Measurements from ENCODE around the gene GPATCH11. TPM values are rescaled to one million over a fixed set of nuclear protein-coding genes. Genes with fewer than 3 reads are reported as not detected.

The GPATCH11 gene
- total RNA-seq, 2 experiments from 2014 or later: 12.6 to 13.0 TPM

DNA sequence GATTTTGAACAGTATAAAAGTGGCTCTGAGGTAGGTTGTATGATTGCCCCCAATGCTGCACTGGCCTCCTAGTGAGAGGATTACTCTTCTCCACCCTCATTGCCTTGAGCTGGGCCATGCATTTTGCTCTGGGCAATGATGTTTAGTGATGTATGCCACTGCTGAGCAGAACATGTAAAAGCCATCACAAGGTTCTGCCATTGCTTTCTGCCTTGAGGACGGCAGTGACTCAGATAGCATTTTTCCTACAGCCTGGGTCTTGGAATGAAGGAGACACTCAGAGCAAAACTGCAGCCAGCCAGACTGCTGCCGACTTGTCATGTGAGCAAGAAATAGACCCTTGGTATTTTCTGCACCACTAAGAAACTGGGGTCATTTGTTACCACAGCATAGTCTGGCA is 27.6 kb downstream of the GPATCH11 start:
- CTCF ChIA-PET: no interaction called here
- no peak for DNase-seq
- H3K27ac Mint-ChIP-seq: no peak overlapping the region
- H3K36me3 Mint-ChIP-seq: peaks cover 30% of the 10 kb centered on the region
- intact Hi-C loops (cut with micrococcal nuclease): no loop called here
- POLR2A ChIA-PET: no interaction called here
- H3K4me1 Mint-ChIP-seq (ENCODE audit: low read depth): no peaks in the 10 kb centered on the region
- no peak overlapping the region for H3K4me3 Mint-ChIP-seq
- H3K27me3 Mint-ChIP-seq: no peaks in the 10 kb centered on the region
- H3K9me3 Mint-ChIP-seq: no peaks in the 10 kb centered on the region

- Mint-ChIP-seq H3K27me3 (no peaks in the 10 kb centered on the region), H3K4me3 (no peak overlapping the region), H3K4me1 (ENCODE audit: low read depth) (no peaks in the 10 kb centered on the region), H3K36me3 (peaks cover 25% of the 10 kb centered on the region), H3K9me3 (no peaks in the 10 kb centered on the region), H3K27ac (no peak overlapping the region)
- DNase-seq: no peak
- CTCF ChIA-PET: no interaction called here
- POLR2A ChIA-PET: interaction anchor here (0.6 kb wide), 1 partner anchor 29 kb away, joined by 3 read pairs; no protein-coding TSS in a partner anchor
- intact Hi-C loops (cut with micrococcal nuclease): no loop called here
Measured at GRCh38 chr2:37117566-37117965, 33.2 kb downstream of the GPATCH11 start.

DNA sequence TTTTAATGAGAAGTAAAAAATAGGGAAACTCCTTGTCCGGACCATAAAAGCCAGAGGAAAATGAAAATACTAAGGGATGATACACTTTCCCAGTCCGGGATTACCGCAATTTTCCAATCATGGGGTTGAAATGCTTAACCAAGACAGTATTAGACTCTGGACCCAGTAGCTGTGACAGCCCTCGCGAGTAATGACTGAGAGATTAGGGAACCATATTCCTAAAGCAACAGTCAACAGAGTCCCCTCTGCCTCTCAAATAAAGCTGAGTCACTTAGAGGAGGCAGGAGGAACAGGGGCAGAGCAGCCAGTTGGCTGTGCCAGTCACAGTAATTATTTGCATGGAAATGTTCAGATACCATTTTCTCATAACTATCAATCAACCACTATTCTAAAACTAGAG is 34.8 kb downstream of the GPATCH11 start:
- H3K4me3 Mint-ChIP-seq: no peak overlapping the region
- no peak overlapping the region for H3K27ac Mint-ChIP-seq
- CTCF ChIA-PET: no interaction called here
- H3K4me1 Mint-ChIP-seq (ENCODE audit: low read depth): no peaks in the 10 kb centered on the region
- no peaks in the 10 kb centered on the region for H3K9me3 Mint-ChIP-seq
- no peaks in the 10 kb centered on the region for H3K27me3 Mint-ChIP-seq
- POLR2A ChIA-PET: no interaction called here
- no peak for DNase-seq
- intact Hi-C loops (cut with micrococcal nuclease): no loop called here
- peaks cover 26% of the 10 kb centered on the region for H3K36me3 Mint-ChIP-seq

DNA sequence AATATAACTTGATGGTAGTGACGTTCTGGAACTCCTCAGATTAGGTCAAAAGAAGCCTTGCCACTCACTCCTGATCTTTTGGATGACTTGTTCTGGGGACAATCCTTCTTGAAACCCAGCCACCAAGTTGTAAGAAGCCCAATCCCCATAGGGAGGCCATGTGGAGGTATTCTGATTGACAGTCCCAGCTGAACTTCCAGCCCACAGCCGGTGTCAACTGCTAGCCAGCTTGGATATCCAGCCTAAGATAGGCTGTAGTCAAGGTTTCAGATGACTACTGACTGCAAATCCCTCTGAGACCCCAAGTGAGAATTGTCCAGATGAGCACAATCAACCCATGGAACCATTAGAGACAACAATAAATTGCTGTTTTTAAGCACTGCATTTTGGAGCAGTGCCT is 41.1 kb downstream of the GPATCH11 start:
- DNase-seq: no peak
- Mint-ChIP-seq H3K4me3 (no peak overlapping the region), H3K4me1 (ENCODE audit: low read depth) (no peaks in the 10 kb centered on the region), H3K36me3 (peaks cover 38% of the 10 kb centered on the region), H3K27me3 (no peaks in the 10 kb centered on the region), H3K9me3 (no peaks in the 10 kb centered on the region), H3K27ac (no peak overlapping the region)
- ChIA-PET POLR2A (interaction anchor here (0.6 kb wide), 1 partner anchor 10 kb away, joined by 3 read pairs; no protein-coding TSS in a partner anchor), CTCF (no interaction called here)
- intact Hi-C loops (cut with micrococcal nuclease): no loop called here

- H3K4me1 Mint-ChIP-seq (ENCODE audit: low read depth): no peaks in the 10 kb centered on the region
- ChIA-PET POLR2A (no interaction called here), CTCF (no interaction called here)
- no peak overlapping the region for H3K4me3 Mint-ChIP-seq
- intact Hi-C loops (cut with micrococcal nuclease): no loop called here
- H3K36me3 Mint-ChIP-seq: peaks cover 48% of the 10 kb centered on the region
- H3K27ac Mint-ChIP-seq: no peak overlapping the region
- H3K27me3 Mint-ChIP-seq: no peaks in the 10 kb centered on the region
- H3K9me3 Mint-ChIP-seq: no peaks in the 10 kb centered on the region
- DNase-seq: no peak
Measured at GRCh38 chr2:37132914-37133313, 48.6 kb downstream of the GPATCH11 start.

- H3K27ac Mint-ChIP-seq: no peak overlapping the region
- POLR2A ChIA-PET: interaction anchor here (0.9 kb wide), 1 partner anchor 38 kb away, joined by 3 read pairs; no protein-coding TSS in a partner anchor
- H3K36me3 Mint-ChIP-seq: peaks cover 38% of the 10 kb centered on the region
- CTCF ChIA-PET: no interaction called here
- peaks cover 6% of the 10 kb centered on the region for H3K4me1 Mint-ChIP-seq (ENCODE audit: low read depth)
- no peak overlapping the region for H3K4me3 Mint-ChIP-seq
- H3K9me3 Mint-ChIP-seq: no peaks in the 10 kb centered on the region
- no peak for DNase-seq
- intact Hi-C loops (cut with micrococcal nuclease): no loop called here
- H3K27me3 Mint-ChIP-seq: no peaks in the 10 kb centered on the region
Measured at GRCh38 chr2:37142546-37142945, 58.2 kb downstream of the GPATCH11 start.

GRCh38 chr2:37143974-37144373 is 59.7 kb downstream of the GPATCH11 start:
- H3K9me3 Mint-ChIP-seq: no peaks in the 10 kb centered on the region
- peaks cover 7% of the 10 kb centered on the region for H3K4me1 Mint-ChIP-seq (ENCODE audit: low read depth)
- no peak for DNase-seq
- ChIA-PET CTCF (no interaction called here), POLR2A (no interaction called here)
- no peaks in the 10 kb centered on the region for H3K27me3 Mint-ChIP-seq
- peaks cover 43% of the 10 kb centered on the region for H3K36me3 Mint-ChIP-seq
- intact Hi-C loops (cut with micrococcal nuclease): no loop called here
- no peak overlapping the region for H3K27ac Mint-ChIP-seq
- H3K4me3 Mint-ChIP-seq: no peak overlapping the region

DNA sequence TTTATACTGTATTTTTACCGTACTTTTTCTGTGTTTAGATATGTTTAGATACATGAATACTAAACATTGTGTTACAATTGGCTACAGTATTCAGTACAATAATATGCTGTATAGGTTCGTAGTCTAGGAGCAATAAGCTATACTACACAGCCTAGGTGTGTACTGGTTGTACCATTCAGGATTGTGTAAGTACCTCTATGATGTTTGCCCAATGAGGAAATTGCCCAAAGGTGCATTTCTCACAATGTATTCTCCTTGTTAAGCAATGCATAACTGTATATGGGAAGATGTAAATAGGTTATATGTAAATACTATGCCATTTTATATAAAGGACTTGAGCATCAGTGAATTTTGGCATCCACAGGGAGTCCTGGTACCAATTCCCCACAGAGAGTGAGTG is 61.7 kb downstream of the GPATCH11 start:
- no peak for DNase-seq
- Mint-ChIP-seq H3K36me3 (peaks cover 31% of the 10 kb centered on the region), H3K27ac (no peak overlapping the region), H3K27me3 (no peaks in the 10 kb centered on the region), H3K4me3 (no peak overlapping the region), H3K4me1 (ENCODE audit: low read depth) (peaks cover 16% of the 10 kb centered on the region), H3K9me3 (no peaks in the 10 kb centered on the region)
- CTCF ChIA-PET: interaction anchor here (1.0 kb wide), 2 partner anchors 11 to 23 kb away, joined by 3 read pairs; partner anchors contain the start of gene EIF2AK2
- POLR2A ChIA-PET: interaction anchor here (1.2 kb wide), 1 partner anchor 11 kb away, joined by 3 read pairs; the partner anchor contains the start of gene EIF2AK2
- intact Hi-C loops (cut with micrococcal nuclease): no loop called here

DNA sequence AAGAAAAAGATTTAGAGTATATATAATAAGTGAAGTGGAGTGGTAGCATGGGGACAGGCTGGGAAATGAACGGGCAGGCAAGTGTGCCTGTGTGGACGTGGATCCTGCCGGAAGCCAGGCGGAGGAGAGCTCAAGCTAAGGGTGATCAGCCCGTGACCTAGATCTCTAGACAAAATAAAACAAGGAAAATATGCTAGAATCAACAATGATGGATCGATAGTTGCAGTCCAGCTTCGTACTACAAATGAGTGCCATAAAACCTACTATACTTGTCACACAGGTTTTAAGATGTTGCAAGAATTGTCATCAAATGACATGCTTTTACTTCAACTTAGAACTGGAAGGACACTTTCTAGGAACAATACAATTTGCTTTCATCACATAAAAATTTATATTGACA is 64.0 kb downstream of the GPATCH11 start:
- ChIA-PET CTCF (interaction anchor here (0.6 kb wide), 1 partner anchor 103 kb away, joined by 3 read pairs; no protein-coding TSS in a partner anchor), POLR2A (no interaction called here)
- intact Hi-C loops (cut with micrococcal nuclease): no loop called here
- Mint-ChIP-seq H3K27ac (no peak overlapping the region), H3K4me1 (ENCODE audit: low read depth) (peaks cover 29% of the 10 kb centered on the region), H3K36me3 (peaks cover 37% of the 10 kb centered on the region), H3K4me3 (no peak overlapping the region), H3K27me3 (no peaks in the 10 kb centered on the region), H3K9me3 (no peaks in the 10 kb centered on the region)
- DNase-seq: no peak

Other genes starting within 250 kb of the GPATCH11 start
- gene STRN, start 118.0 kb upstream of the GPATCH11 start, total RNA-seq: 10 to 100 TPM; 22.3 to 25.0 TPM
- gene HEATR5B, start 146 bp upstream of the GPATCH11 start, total RNA-seq: 10 to 100 TPM; 18.1 to 20.3 TPM
- 10 to 100 TPM; 48.1 to 52.6 TPM for gene EIF2AK2, start 72.5 kb downstream of the GPATCH11 start, total RNA-seq
- gene SULT6B1, start 104.2 kb downstream of the GPATCH11 start, total RNA-seq: not detected
- gene CEBPZOS, start 112.0 kb downstream of the GPATCH11 start, total RNA-seq: 10 to 100 TPM; 29.3 to 33.2 TPM
- 10 to 100 TPM; 62.3 to 74.6 TPM for gene CEBPZ, start 147.1 kb downstream of the GPATCH11 start, total RNA-seq
- 10 to 100 TPM; 22.8 to 23.0 TPM for gene NDUFAF7, start 147.1 kb downstream of the GPATCH11 start, total RNA-seq
- gene PRKD3, start 240.3 kb downstream of the GPATCH11 start, total RNA-seq: 10 to 100 TPM; 22.5 to 24.7 TPM